Measurements from ENCODE around the gene OTULIN.

- no peak for TF ChIP-seq POLR2A (IDR thresholded peaks at IDR 0.05)
- TF ChIP-seq, protein P1, sequence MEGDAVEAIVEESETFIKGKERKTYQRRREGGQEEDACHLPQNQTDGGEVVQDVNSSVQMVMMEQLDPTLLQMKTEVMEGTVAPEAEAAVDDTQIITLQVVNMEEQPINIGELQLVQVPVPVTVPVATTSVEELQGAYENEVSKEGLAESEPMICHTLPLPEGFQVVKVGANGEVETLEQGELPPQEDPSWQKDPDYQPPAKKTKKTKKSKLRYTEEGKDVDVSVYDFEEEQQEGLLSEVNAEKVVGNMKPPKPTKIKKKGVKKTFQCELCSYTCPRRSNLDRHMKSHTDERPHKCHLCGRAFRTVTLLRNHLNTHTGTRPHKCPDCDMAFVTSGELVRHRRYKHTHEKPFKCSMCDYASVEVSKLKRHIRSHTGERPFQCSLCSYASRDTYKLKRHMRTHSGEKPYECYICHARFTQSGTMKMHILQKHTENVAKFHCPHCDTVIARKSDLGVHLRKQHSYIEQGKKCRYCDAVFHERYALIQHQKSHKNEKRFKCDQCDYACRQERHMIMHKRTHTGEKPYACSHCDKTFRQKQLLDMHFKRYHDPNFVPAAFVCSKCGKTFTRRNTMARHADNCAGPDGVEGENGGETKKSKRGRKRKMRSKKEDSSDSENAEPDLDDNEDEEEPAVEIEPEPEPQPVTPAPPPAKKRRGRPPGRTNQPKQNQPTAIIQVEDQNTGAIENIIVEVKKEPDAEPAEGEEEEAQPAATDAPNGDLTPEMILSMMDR (IDR thresholded peaks at IDR 0.05) = no peak
These were observed 19.8 kb upstream of the OTULIN start for GRCh38 chr5:14644623-14645237.
